Stimulated activated CD8-positive, alpha-beta memory T cell treated with anti-CD3 and anti-CD28 coated beads, Interleukin-15, amount 100 ng/mL, for 4 hours (primary cell): Measurements from ENCODE around the gene TTC16.

Experiments used
- DNase-seq, 2 donors: peaks; one replicate each; pipeline ENCODE4 v3.0.0-alpha.2; 2020; ENCODE audit warnings: low read depth in 2 of 2

Gene TTC16

GRCh38 chr9:127720865-127721227 lies 5.0 kb downstream of the TTC16 start:
- no peak for DNase-seq

GRCh38 chr9:127721391-127721821 lies 5.5 kb downstream of the TTC16 start:
- no peak for DNase-seq

GRCh38 chr9:127722055-127722745 lies 6.3 kb downstream of the TTC16 start:
- DNase-seq, result no peak

GRCh38 chr9:127723013-127723412 lies 7.1 kb downstream of the TTC16 start:
- no peak for DNase-seq

GRCh38 chr9:127723444-127723843 lies 7.6 kb downstream of the TTC16 start:
- no peak for DNase-seq

GRCh38 chr9:127724012-127724411 lies 8.1 kb downstream of the TTC16 start:
- no peak for DNase-seq

- no peak for DNase-seq
Observed at GRCh38 chr9:127726871-127727270, 11.0 kb downstream of the TTC16 start.

- no peak for DNase-seq
Observed at GRCh38 chr9:127728808-127729207, 12.9 kb downstream of the TTC16 start.

GRCh38 chr9:127729522-127730256 lies 13.8 kb downstream of the TTC16 start:
- DNase-seq, result no peak

- DNase-seq, result no peak
Observed at GRCh38 chr9:127730262-127730661, 14.4 kb downstream of the TTC16 start.

- DNase-seq, result no peak
Observed at GRCh38 chr9:127730799-127731410, 15.0 kb downstream of the TTC16 start.

- no peak for DNase-seq
Observed at GRCh38 chr9:127731938-127732337, 16.1 kb downstream of the TTC16 start.

- no peak for DNase-seq
Observed at GRCh38 chr9:127732444-127732843, 16.6 kb downstream of the TTC16 start.

GRCh38 chr9:127733614-127734013 lies 17.7 kb downstream of the TTC16 start:
- DNase-seq, result no peak

GRCh38 chr9:127734247-127734746 lies 18.4 kb downstream of the TTC16 start:
- no peak for DNase-seq

GRCh38 chr9:127734747-127735529 lies 19.1 kb downstream of the TTC16 start, which contains the start of gene TOR2A:
Gene TOR2A (minus strand): TSS chr9:127735294. CDS start chr9:127735270, 24 bp downstream.
- DNase-seq, result peak; percentile 92 to 94

- DNase-seq, result no peak
Observed at GRCh38 chr9:127735530-127736185, 19.8 kb downstream of the TTC16 start.

GRCh38 chr9:127738666-127739065 lies 22.8 kb downstream of the TTC16 start:
- no peak for DNase-seq

- DNase-seq, result no peak
Observed at GRCh38 chr9:127739614-127740330, 23.9 kb downstream of the TTC16 start.

- no peak for DNase-seq
Observed at GRCh38 chr9:127741831-127742434, 26.1 kb downstream of the TTC16 start.
